ENCODE data around the gene PTPRE.

The PTPRE gene

GRCh38 chr10:128125416-128125943, 218.6 kb downstream of the PTPRE start:
- Histone ChIP-seq H2AFZ (ENCODE audit: low read length) (0 out of 2 replicates have a peak overlapping the region, but pooled peaks have one; percentile 42), H3K9me3 (ENCODE audit: insufficient read depth, low read depth, low read length) (no peaks in the 10 kb centered on the region), H3K36me3 (ENCODE audit: insufficient read depth, low read length) (peaks cover 20% of the 10 kb centered on the region), H3K9ac (ENCODE audit: low read depth, low read length, poor library complexity, severe bottlenecking) (peak overlapping the region; percentile 96), H3K27me3 (ENCODE audit: insufficient read depth, low read length, poor library complexity, severe bottlenecking) (peaks cover 10% of the 10 kb centered on the region), H3K9me2 (replicated peaks; ENCODE audit: low read depth, low read length) (no peaks in the 10 kb centered on the region), H3K79me2 (ENCODE audit: insufficient read depth, low read length) (peaks cover 55% of the 10 kb centered on the region), H4K20me1 (ENCODE audit: insufficient read depth, low read length, poor library complexity, severe bottlenecking) (peaks cover 47% of the 10 kb centered on the region), H3F3A (ENCODE audit: low read depth) (peaks cover 2% of the 10 kb centered on the region; the same call in 1 of the 2 replicates), H3K4me1 (ENCODE audit: insufficient read depth, low read length, poor library complexity, severe bottlenecking) (peaks cover 49% of the 10 kb centered on the region), H3K4me3 (ENCODE audit: low read length, poor library complexity, severe bottlenecking) (peak overlapping the region; percentile 77), H3K4me2 (ENCODE audit: low read depth, low read length, poor library complexity, severe bottlenecking) (peak overlapping the region; percentile 97)
- TF ChIP-seq CTCF (conservative IDR thresholded peaks at IDR 0.05; ENCODE audit: low read length): no peak
- no peak for TF ChIP-seq EZH2phosphoT487 (IDR thresholded peaks at IDR 0.05; ENCODE audit: borderline replicate concordance)

GRCh38 chr10:128125944-128126764, 219.3 kb downstream of the PTPRE start, which contains the start of gene MKI67:
TSS of gene MKI67 (minus strand) at chr10:128126423. CDS start at chr10:128125667, 756 bp downstream.
- peaks cover 2% of the 10 kb centered on the region; the same call in 1 of the 2 replicates for H3F3A ChIP-seq (ENCODE audit: low read depth)
- H3K27me3 ChIP-seq (ENCODE audit: insufficient read depth, low read length, poor library complexity, severe bottlenecking): peaks cover 10% of the 10 kb centered on the region
- peak within 1 kb of the TSS; percentile 77 for H3K4me3 ChIP-seq (ENCODE audit: low read length, poor library complexity, severe bottlenecking)
- peak within 1 kb of the TSS; percentile 97 for H3K4me2 ChIP-seq (ENCODE audit: low read depth, low read length, poor library complexity, severe bottlenecking)
- H3K9me3 ChIP-seq (ENCODE audit: insufficient read depth, low read depth, low read length): no peaks in the 10 kb centered on the region
- H3K9ac ChIP-seq (ENCODE audit: low read depth, low read length, poor library complexity, severe bottlenecking): peak within 1 kb of the TSS; percentile 96
- H2AFZ ChIP-seq (ENCODE audit: low read length): peak within 1 kb of the TSS; percentile 99
- peaks cover 42% of the 10 kb centered on the region for H3K4me1 ChIP-seq (ENCODE audit: insufficient read depth, low read length, poor library complexity, severe bottlenecking)
- peaks cover 48% of the 10 kb centered on the region for H3K79me2 ChIP-seq (ENCODE audit: insufficient read depth, low read length)
- peaks cover 14% of the 10 kb centered on the region for H3K36me3 ChIP-seq (ENCODE audit: insufficient read depth, low read length)
- TF ChIP-seq EZH2phosphoT487 (IDR thresholded peaks at IDR 0.05; ENCODE audit: borderline replicate concordance): no peak
- TF ChIP-seq CTCF (conservative IDR thresholded peaks at IDR 0.05; ENCODE audit: low read length): no peak
- peaks cover 41% of the 10 kb centered on the region for H4K20me1 ChIP-seq (ENCODE audit: insufficient read depth, low read length, poor library complexity, severe bottlenecking)
- no peaks in the 10 kb centered on the region for H3K9me2 ChIP-seq (replicated peaks; ENCODE audit: low read depth, low read length)

- H4K20me1 ChIP-seq (ENCODE audit: insufficient read depth, low read length, poor library complexity, severe bottlenecking): peaks cover 19% of the 10 kb centered on the region
- H3K79me2 ChIP-seq (ENCODE audit: insufficient read depth, low read length): peaks cover 26% of the 10 kb centered on the region
- H3K4me1 ChIP-seq (ENCODE audit: insufficient read depth, low read length, poor library complexity, severe bottlenecking): peaks cover 22% of the 10 kb centered on the region
- H3K36me3 ChIP-seq (ENCODE audit: insufficient read depth, low read length): no peaks in the 10 kb centered on the region
- H3K9me3 ChIP-seq (ENCODE audit: insufficient read depth, low read depth, low read length): no peaks in the 10 kb centered on the region
- no peak overlapping the region for H3K4me3 ChIP-seq (ENCODE audit: low read length, poor library complexity, severe bottlenecking)
- no peak overlapping the region for H3K4me2 ChIP-seq (ENCODE audit: low read depth, low read length, poor library complexity, severe bottlenecking)
- no peak for TF ChIP-seq CTCF (conservative IDR thresholded peaks at IDR 0.05; ENCODE audit: low read length)
- TF ChIP-seq EZH2phosphoT487 (IDR thresholded peaks at IDR 0.05; ENCODE audit: borderline replicate concordance): no peak
- H2AFZ ChIP-seq (ENCODE audit: low read length): no peak overlapping the region
- H3K27me3 ChIP-seq (ENCODE audit: insufficient read depth, low read length, poor library complexity, severe bottlenecking): peaks cover 10% of the 10 kb centered on the region
- no peaks in the 10 kb centered on the region for H3K9me2 ChIP-seq (replicated peaks; ENCODE audit: low read depth, low read length)
- no peaks in the 10 kb centered on the region for H3F3A ChIP-seq (ENCODE audit: low read depth)
- H3K9ac ChIP-seq (ENCODE audit: low read depth, low read length, poor library complexity, severe bottlenecking): no peak overlapping the region
Measured at GRCh38 chr10:128128582-128128981, 221.7 kb downstream of the PTPRE start.

Measured in Loucy (cell line).